ENCODE data around the gene HSF2BP.

GRCh38 chr21:43658088-43658741 is 1.1 kb downstream of the HSF2BP start:
- TF ChIP-seq CTCF (IDR thresholded peaks at IDR 0.05; ENCODE audit: poor library complexity, severe bottlenecking) (no peak), EZH2 (IDR thresholded peaks at IDR 0.05; ENCODE audit: borderline replicate concordance, insufficient read depth, low read length, poor library complexity, severe bottlenecking) (no peak), MXI1 (conservative IDR thresholded peaks at IDR 0.05; ENCODE audit: poor library complexity, severe bottlenecking) (no peak)
